ENCODE results near the gene HS6ST3. TPM values are rescaled to one million over a fixed set of nuclear protein-coding genes. Genes with fewer than 3 reads are reported as not detected.

Gene HS6ST3
- polyA plus RNA-seq, 6 donors from 2014 or later = not detected

DNA sequence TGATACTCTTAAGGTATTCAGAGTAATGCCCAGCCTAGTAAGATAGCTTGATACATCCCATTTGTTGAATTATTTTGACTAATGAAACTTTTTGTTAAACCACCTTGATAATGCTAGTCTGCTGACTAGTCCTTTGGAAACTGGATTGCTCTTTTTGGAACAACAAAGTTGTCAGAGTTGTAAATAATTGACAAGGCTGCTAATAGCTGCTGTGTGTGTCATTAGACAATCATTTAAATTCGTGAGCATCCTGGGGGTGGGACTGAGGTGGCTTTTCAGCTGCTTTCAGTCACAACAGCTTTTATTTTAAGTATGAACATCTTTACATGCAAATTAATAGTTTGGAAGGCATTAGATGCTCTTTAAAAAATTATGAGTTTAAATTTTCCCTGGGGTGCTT, 153.5 kb downstream of the HS6ST3 start:
- no peaks in the 10 kb centered on the region for H3K27me3 Mint-ChIP-seq
- no peak overlapping the region for H3K4me3 Mint-ChIP-seq
- no peak overlapping the region for H3K27ac Mint-ChIP-seq
- DNase-seq = no peak
- peaks cover 0 to 9% (median 4%) of the 10 kb centered on the region in 7 donors for H3K9me3 Mint-ChIP-seq
- no peaks in the 10 kb centered on the region for H3K4me1 Mint-ChIP-seq
- no peak for ATAC-seq (ENCODE audit: low read depth in 2 of 2)
- H3K36me3 Mint-ChIP-seq = no peaks in the 10 kb centered on the region

- H3K9me3 Mint-ChIP-seq = peaks cover 0 to 16% (median 3%) of the 10 kb centered on the region in 7 donors
- H3K36me3 Mint-ChIP-seq = no peaks in the 10 kb centered on the region
- no peak for DNase-seq
- no peaks in the 10 kb centered on the region for H3K27me3 Mint-ChIP-seq
- no peaks in the 10 kb centered on the region for H3K4me1 Mint-ChIP-seq
- ATAC-seq (ENCODE audit: low read depth in 2 of 2) = no peak
- H3K4me3 Mint-ChIP-seq = no peak overlapping the region
- H3K27ac Mint-ChIP-seq = no peak overlapping the region
Observed at GRCh38 chr13:96248103-96248502, 158.2 kb downstream of the HS6ST3 start.

- Mint-ChIP-seq H3K27ac (no peak overlapping the region), H3K4me3 (no peak overlapping the region), H3K9me3 (peaks cover 2 to 16% (median 3%) of the 10 kb centered on the region in 7 donors), H3K36me3 (no peaks in the 10 kb centered on the region), H3K4me1 (no peaks in the 10 kb centered on the region), H3K27me3 (no peaks in the 10 kb centered on the region)
- ATAC-seq (ENCODE audit: low read depth in 2 of 2) (no peak), DNase-seq (no peak)
Observed at GRCh38 chr13:96248996-96249395, 159.1 kb downstream of the HS6ST3 start.

- Mint-ChIP-seq H3K27ac (no peak overlapping the region), H3K4me3 (no peak overlapping the region), H3K9me3 (peaks cover 2 to 11% (median 3%) of the 10 kb centered on the region in 7 donors), H3K36me3 (no peaks in the 10 kb centered on the region), H3K27me3 (no peaks in the 10 kb centered on the region), H3K4me1 (no peaks in the 10 kb centered on the region)
- DNase-seq (no peak), ATAC-seq (ENCODE audit: low read depth in 2 of 2) (no peak)
Observed at GRCh38 chr13:96252903-96253302, 163.0 kb downstream of the HS6ST3 start.

DNA sequence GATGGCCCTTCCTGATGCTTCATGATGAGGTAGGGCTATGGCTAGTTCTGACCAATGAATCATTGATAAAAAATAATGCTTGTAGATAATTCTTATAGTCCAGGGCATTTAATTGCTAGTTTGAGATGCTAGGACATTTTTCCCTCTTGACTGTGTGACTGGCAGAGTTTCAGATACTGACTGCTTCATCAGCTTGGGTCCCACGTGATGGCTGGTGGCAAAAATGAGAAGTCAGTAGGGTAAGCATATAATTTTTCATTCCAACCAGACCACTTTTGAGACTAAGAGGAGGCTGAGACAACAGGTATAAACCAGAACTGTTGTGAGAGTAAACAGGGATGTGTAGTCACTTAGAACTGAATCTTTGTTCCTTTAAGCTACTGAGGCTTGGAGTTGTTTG, 183.3 kb downstream of the HS6ST3 start:
- ATAC-seq (ENCODE audit: low read depth in 2 of 2) = no peak
- DNase-seq = no peak
- Mint-ChIP-seq H3K27me3 (no peaks in the 10 kb centered on the region), H3K27ac (no peak overlapping the region), H3K4me1 (no peaks in the 10 kb centered on the region), H3K4me3 (no peak overlapping the region), H3K36me3 (no peaks in the 10 kb centered on the region), H3K9me3 (peaks cover 0 to 12% (median 4%) of the 10 kb centered on the region in 7 donors)

- no peak overlapping the region for H3K4me3 Mint-ChIP-seq
- no peak overlapping the region for H3K27ac Mint-ChIP-seq
- no peaks in the 10 kb centered on the region for H3K4me1 Mint-ChIP-seq
- no peaks in the 10 kb centered on the region for H3K36me3 Mint-ChIP-seq
- no peaks in the 10 kb centered on the region for H3K27me3 Mint-ChIP-seq
- H3K9me3 Mint-ChIP-seq = peaks cover 0 to 12% (median 4%) of the 10 kb centered on the region in 7 donors
- no peak for ATAC-seq (ENCODE audit: low read depth in 2 of 2)
- DNase-seq = no peak
Observed at GRCh38 chr13:96274046-96274445, 184.1 kb downstream of the HS6ST3 start.

DNA sequence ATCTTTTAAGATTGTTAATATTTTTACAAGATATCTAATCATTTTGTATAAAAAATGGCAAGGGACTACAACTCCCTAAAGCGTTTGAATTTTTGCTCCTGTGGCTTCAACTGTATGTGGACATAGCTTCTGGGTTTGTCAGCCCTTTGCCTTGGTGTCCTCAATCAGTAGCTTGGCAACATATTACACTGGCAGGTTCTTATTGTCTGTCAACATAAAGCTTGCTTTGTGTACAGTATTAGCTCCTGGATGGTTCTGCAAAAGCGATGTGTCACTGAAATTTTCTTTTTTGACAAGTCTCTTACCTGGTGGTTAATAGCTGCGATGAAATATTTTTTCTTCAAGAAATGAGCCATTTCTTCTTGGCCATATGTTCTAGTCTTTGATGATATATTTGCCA, 190.0 kb downstream of the HS6ST3 start:
- ATAC-seq (ENCODE audit: low read depth in 2 of 2) (no peak), DNase-seq (no peak)
- Mint-ChIP-seq H3K27me3 (no peaks in the 10 kb centered on the region), H3K9me3 (peaks cover 0 to 12% (median 5%) of the 10 kb centered on the region in 7 donors), H3K4me3 (no peak overlapping the region), H3K27ac (no peak overlapping the region), H3K4me1 (no peaks in the 10 kb centered on the region), H3K36me3 (no peaks in the 10 kb centered on the region)

DNA sequence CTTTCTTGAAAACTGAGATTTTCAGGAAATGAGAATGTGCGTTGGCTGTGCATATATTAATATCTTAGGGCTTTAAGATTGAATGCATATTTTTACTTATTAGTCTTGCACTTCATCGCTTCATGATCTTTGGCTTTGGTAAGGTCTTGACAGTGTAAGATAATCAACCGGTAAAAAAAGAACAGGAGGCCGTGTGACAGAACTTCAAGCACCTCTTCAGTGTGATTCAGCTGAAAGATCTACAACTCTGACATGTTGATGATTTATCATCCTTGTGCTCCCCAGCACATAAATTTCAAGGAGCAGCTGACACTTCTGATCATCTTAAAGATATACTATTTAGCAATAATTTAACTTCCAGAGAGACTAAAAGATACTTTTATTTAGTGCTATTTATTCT, 195.1 kb downstream of the HS6ST3 start:
- no peaks in the 10 kb centered on the region for H3K36me3 Mint-ChIP-seq
- H3K27ac Mint-ChIP-seq = no peak overlapping the region
- no peaks in the 10 kb centered on the region for H3K27me3 Mint-ChIP-seq
- no peaks in the 10 kb centered on the region for H3K4me1 Mint-ChIP-seq
- ATAC-seq (ENCODE audit: low read depth in 2 of 2) (no peak), DNase-seq (no peak)
- H3K4me3 Mint-ChIP-seq = no peak overlapping the region
- peaks cover 0 to 9% (median 2%) of the 10 kb centered on the region in 7 donors for H3K9me3 Mint-ChIP-seq

DNA sequence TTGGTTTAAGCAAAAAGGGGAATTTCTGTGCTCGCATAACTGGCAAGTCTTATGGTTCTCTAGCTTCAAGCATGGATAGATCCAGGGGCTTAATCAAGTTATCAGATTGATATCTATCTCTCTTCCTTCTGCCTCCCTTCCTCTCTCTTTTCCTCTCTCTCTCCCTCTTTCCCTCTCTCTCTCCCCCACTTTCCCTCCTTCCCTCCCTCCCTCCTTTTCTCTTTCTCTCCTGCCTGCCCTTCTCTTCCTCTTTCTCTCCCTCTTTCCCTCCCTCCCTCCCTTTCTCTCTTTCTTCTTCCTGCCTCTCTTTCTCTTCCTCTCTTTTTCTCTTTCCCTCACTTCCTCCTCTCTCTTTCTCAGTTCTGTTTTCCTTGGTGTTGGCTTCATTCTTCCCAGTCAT, 195.8 kb downstream of the HS6ST3 start:
- Mint-ChIP-seq H3K4me1 (no peaks in the 10 kb centered on the region), H3K4me3 (no peak overlapping the region), H3K36me3 (no peaks in the 10 kb centered on the region), H3K9me3 (peaks cover 0 to 12% (median 2%) of the 10 kb centered on the region in 7 donors), H3K27ac (no peak overlapping the region), H3K27me3 (no peaks in the 10 kb centered on the region)
- DNase-seq (no peak), ATAC-seq (ENCODE audit: low read depth in 2 of 2) (no peak)

DNA sequence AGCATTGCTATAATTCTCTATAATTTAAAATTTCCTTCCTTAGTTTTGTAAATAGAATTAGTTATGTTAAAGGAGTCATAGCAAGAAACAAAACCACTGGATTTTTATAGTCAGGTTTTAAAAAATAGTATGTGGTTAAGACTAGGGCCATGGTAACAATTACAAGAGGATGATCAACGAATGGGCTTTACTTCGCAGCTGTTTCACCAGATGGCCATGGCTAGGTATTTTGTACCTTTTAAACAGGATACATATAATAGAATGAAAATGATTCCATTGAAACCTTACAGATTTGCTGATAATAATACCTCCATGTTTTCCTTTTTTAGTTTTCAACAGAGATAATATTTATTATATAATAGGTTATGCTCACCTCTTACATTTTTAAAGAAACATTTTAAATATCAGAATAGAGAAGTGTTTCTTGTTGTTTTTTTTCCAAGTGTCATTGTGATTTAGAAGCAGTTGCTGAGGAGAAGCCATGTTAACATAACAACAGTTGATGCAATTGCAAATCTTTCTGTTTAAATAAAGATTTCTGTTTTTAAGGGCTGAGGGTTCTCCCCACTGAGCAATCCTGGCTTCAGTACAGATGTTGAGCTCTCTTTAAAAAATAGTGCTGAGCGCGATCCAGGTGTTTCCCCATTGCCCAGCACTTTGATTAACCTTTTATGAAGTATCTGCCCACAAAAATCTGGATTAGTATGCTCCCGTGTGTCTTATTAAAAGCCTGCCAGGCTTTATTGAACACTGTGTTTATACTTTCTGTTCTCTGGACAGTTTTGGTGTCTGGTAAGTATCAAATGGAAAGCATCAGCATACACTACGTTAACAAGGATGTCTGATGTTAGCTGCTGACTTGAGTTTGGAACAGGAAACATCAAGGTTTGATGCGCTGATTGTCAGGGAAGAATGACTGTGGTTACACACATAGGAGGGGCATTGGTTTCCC, 205.3 kb downstream of the HS6ST3 start:
- Mint-ChIP-seq H3K4me1 (no peaks in the 10 kb centered on the region), H3K27me3 (no peaks in the 10 kb centered on the region), H3K27ac (no peak overlapping the region), H3K36me3 (no peaks in the 10 kb centered on the region), H3K4me3 (no peak overlapping the region), H3K9me3 (peaks cover 0 to 19% (median 3%) of the 10 kb centered on the region in 7 donors)
- DNase-seq (no peak), ATAC-seq (ENCODE audit: low read depth in 2 of 2) (no peak)

- no peaks in the 10 kb centered on the region for H3K4me1 Mint-ChIP-seq
- no peaks in the 10 kb centered on the region for H3K27me3 Mint-ChIP-seq
- H3K36me3 Mint-ChIP-seq = no peaks in the 10 kb centered on the region
Observed at GRCh38 chr13:96297360-96297759, 207.5 kb downstream of the HS6ST3 start.

DNA sequence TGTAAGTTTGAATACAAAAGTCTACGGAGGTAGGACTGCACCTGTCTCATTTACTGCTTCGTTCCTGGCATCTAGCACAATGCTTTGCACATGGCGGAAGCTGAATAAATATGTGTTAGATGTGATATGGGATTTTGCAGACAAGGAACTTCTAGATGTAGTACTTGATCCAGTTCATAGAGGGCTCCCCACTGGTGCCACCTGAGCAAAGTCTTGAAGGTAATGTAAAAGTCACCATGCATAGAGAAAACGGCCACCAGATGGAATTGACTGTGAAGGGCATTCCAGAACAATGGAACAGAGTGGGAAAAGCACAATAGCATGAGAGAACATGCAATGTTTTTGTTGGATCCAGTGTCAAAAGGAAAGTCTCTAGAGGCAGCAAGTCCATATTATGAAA, 209.3 kb downstream of the HS6ST3 start:
- no peak overlapping the region for H3K4me3 Mint-ChIP-seq
- peaks cover 0 to 11% (median 2%) of the 10 kb centered on the region in 7 donors for H3K9me3 Mint-ChIP-seq
- ATAC-seq (ENCODE audit: low read depth in 2 of 2) = no peak
- H3K27me3 Mint-ChIP-seq = no peaks in the 10 kb centered on the region
- H3K27ac Mint-ChIP-seq = no peak overlapping the region
- no peak for DNase-seq
- no peaks in the 10 kb centered on the region for H3K4me1 Mint-ChIP-seq
- H3K36me3 Mint-ChIP-seq = no peaks in the 10 kb centered on the region

More at GRCh38 chr13:96297360-96297759, 207.5 kb downstream of the HS6ST3 start:
- Mint-ChIP-seq H3K4me3 (no peak overlapping the region), H3K9me3 (peaks cover 0 to 11% (median 2%) of the 10 kb centered on the region in 7 donors), H3K27ac (no peak overlapping the region)
- no peak for DNase-seq
- no peak for ATAC-seq (ENCODE audit: low read depth in 2 of 2)

GRCh38 chr13:96308568-96308967, 218.7 kb downstream of the HS6ST3 start:
- Mint-ChIP-seq H3K27me3 (no peaks in the 10 kb centered on the region), H3K9me3 (peaks cover 0 to 8% (median 0%) of the 10 kb centered on the region in 7 donors), H3K4me3 (no peak overlapping the region), H3K27ac (no peak overlapping the region), H3K36me3 (no peaks in the 10 kb centered on the region), H3K4me1 (no peaks in the 10 kb centered on the region)
- ATAC-seq (ENCODE audit: low read depth in 2 of 2) = no peak
- DNase-seq = no peak

DNA sequence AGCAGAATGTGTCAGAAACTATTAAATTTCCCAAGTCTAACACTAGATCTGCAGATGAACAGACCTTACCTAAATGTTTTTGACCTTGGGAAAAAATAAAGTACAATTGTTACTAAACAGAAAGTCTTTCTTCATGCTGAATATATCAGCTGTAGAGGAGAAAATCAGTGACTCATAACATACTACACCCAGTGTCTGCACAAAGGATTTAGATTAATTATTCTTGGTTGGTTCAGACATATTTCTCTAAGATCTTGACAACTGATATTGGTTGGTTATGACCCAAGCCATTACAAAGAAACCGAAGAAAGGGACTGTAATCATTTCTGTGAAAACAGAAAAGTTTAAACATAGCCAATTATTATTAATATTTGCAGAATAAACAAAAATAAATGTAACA, 225.1 kb downstream of the HS6ST3 start:
- Mint-ChIP-seq H3K9me3 (peaks cover 0 to 6% (median 2%) of the 10 kb centered on the region in 7 donors), H3K36me3 (no peaks in the 10 kb centered on the region), H3K27me3 (no peaks in the 10 kb centered on the region), H3K4me3 (no peak overlapping the region), H3K4me1 (no peaks in the 10 kb centered on the region), H3K27ac (no peak overlapping the region)
- no peak for DNase-seq
- no peak for ATAC-seq (ENCODE audit: low read depth in 2 of 2)
